GM18873 (cell line): Measurements from ENCODE around the gene FCGR3A.
"Not testable (repeated sequence)": the region's sequence is repeated elsewhere in the genome, so short reads cannot be mapped to it uniquely, and the experiment has no call there.

ENCODE experiments used
- ATAC-seq: cut with Tn5 transposase; IDR thresholded peaks from one replicate; pipeline ENCODE4 v1.9.1; 2021; ENCODE audit warnings: mild to moderate bottlenecking, moderate library complexity, moderate number of reproducible peaks; ENCODE audit not compliant: unreplicated experiment, low FRiP score

Gene FCGR3A

DNA sequence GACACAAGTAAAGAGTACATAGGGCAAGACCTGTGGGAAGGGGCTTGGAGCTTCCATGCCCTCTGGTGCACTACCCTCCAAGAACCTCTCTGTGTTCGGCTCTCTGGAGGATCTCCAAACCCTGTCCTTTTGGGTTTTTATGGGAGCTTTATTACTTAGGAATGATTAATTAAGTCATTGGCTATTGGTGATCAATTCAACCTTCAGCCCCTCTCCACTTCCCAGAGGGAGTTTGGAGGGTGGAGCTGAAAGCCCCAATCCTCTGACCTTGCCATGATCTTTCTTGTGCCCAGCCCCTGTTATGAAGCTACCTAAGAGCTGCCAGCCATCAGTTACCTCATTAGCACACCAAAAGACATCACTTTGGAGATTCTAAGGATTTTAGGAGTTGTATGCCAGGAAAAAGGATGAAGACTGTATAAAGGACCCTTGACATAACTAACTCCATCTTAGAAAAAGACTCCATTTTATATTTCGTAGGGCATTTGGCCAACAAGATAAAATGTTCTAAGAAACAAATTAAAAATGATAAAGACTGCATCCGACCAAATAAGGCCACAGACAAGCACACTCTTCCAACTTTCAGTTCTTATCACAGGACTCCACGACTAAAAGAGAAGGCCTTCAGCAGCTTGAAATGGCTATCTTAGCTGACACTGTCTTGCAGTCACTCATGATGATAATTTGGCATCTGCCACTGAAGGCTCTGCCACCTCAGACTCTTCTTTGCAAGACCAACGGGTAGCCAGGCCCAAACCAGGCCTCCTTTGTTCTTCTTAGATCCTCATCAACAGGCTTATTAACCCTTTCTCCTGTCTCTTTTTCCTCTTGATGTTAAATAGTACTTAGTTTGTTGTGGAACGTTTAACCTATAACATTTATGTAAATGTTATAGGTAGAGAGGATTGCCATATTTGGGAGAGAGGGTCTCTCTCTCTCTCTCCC lies 8.2 kb upstream of the FCGR3A start:
- not testable (repeated sequence) for ATAC-seq

DNA sequence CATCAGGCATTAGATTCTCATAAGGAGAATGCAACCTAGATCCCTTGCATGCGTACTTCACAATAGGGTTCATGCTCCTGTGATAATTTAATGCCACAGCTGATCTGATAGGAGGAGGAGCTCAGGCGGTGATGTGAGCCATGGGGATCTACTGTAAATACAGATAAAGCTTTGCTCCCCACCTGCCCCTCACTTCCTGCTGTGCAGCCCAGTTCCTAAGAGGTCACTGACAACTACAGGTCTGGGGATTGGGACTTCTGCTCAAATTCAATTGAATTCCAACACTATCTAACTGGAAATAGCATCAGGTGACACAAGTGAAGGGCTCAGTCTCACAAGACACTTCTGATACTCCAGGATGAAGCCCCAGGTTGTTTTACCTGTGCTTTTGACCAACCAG lies 7.4 kb upstream of the FCGR3A start:
- not testable (repeated sequence) for ATAC-seq

DNA sequence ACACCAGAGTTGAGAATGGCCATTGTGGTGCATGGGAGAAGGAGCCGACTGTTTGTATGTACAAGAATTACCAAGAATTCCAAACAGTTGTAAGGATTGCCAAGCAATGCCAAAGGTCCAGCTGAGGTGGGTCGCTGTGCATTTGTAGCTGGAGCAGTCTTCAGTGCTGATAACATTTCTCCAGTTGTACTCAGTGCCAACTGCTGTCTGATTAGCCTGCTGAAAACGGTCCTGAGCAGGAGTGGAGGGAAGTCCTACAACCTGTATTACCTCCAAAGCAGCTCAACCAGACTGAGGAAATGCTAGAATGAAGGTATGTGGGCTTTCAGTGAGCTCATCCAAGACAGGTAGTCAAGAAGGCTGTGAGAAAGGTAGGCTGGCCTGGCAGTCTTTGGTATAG lies 6.5 kb upstream of the FCGR3A start:
- not testable (repeated sequence) for ATAC-seq

DNA sequence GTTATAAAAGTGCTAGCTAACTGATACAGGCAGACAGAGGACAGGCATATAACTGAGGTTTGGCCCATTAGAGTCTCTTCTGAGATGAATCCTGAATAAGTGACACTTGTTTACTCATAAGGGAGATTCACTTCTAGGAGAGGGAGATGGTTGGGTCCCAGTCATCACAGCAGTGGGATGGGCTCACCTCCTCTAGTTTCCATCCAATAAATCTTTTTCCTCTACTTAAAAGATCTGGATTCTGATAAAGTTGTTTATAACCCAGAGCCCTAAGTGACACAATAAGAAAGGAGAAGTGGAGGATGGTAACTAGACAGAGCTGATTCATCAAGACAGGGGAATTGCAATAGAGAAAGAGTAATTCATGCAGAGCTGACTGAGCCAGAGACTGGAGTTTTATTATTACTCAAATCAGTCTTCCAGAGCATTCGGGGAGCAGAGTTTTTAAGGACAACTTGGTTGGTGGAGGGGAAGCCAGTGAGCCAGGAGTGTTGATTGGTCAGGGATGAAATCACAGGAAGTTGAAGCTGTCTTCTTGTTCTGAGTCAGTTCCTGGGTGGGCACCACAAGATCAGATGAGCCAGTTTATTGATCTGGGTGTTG lies 5.3 kb upstream of the FCGR3A start:
- not testable (repeated sequence) for ATAC-seq

DNA sequence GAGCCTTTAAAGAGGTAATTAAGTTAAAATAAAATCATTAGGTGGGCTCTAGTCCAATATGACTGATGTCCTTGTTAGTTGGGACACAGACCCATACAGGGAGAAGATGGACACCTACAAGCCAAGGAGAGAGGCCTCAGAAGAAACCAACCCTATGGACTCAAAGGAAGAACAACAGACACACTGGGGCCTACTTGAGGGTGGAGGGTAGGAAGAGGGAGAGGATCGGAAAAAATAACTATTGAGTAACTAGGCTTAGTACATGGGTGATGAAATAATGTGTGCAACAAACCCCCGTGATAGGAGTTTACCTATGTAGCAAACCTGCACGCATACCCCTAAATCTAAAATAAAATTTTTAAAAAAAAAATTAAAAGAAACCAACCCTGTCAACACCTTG lies 4.7 kb upstream of the FCGR3A start:
- ATAC-seq = not testable (repeated sequence)

DNA sequence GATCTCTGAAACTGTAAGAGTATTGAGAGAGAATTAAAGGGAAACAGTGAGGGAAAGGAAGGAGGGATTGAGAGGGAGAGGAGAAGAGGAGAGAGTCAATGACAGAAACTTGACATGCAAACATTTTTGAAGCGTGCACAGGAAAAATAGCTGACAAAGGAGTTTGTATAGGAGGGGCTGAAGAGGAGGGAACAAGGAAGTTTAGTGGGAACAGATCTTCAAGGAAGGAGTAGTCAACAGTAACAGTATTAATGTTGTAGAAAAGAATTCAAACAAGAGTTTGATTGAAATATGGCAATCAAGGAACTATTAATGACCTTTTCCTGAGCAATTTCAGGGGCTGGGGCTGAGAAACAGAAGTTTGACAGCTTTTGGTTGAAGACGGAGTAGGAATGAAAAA lies 4.0 kb upstream of the FCGR3A start:
- ATAC-seq = not testable (repeated sequence)

DNA sequence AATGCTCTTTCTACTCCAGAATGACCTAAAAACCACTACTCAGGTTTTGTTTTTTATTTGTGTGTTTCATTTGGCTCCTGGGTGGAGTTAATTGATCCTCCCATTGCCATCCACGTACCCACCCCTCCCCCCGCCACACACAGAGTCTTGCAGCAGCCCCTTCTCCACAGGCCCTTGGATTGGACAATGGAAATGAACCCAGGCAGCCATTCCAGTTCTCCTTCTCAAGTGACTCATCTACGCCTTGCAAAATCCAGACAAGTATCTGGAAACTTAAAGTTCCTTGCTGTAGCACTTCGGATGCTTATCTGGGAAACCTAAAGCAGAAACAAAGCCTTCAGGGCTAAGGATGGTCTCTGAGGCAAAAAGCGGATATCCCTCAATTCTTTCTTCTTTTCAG lies 1.3 kb upstream of the FCGR3A start:
- not testable (repeated sequence) for ATAC-seq

DNA sequence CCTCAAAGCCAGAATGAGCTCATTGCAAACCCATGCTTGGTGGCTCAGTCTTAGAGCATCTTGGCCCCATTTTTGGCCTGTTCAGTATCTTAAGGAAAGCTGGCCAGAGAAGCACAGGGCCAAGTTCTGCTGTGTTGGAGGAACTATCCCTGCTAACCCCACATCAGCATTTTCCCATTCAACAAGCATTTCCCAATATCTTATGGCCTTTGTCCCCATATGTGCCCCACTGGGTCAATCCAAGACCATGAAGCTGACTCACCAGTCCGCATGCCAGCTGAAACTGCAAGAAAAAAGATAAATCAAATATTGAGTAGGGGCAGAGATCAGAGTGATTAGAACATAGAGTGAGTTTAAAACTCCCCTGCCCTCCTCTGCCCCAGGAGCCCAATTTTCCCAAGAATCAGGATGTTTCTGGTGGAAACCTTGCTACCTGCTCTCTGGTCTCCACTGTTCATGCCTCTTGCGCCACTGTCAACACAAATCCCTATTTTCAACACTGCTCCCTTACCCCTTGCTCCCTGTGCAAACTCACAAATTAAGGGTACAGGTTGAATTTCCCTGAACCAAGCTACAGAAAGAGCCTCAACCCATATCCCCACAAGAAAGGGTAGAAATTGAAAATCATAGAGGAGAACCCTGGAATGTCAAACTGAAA lies 740 bp downstream of the FCGR3A start:
- not testable (repeated sequence) for ATAC-seq

DNA sequence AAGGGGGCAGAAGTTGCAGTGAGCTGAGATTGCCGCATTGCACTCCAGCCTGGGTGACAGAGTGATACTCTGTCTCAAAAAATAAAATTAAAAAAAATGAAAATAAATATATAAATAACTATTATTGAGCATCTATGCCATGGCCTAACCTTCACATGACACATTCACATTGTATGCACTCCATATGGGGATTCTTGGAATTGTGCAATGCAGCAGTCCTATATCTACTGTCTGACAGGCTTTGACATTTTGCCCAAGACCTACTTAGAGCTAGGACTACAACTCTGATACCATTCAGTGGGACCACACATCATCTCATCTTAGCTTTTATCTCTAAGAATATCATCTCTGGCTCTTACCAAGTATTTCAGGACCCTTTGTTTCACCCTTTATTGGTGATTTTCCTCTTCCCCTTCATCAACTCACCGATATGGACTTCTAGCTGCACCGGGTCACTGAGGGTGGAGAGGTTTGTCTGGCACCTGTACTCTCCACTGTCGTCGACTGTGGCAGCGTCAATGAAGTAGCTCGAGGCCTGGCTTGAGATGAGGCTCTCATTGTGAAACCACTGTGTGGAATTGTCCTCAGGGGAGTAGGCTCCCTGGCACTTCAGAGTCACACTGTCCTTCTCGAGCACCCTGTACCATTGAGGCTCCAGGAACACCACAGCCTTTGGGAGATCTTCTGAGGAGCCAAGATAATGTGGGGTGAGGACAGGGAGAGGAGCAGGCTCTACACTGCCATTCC lies 1.4 kb downstream of the FCGR3A start:
- not testable (repeated sequence) for ATAC-seq

DNA sequence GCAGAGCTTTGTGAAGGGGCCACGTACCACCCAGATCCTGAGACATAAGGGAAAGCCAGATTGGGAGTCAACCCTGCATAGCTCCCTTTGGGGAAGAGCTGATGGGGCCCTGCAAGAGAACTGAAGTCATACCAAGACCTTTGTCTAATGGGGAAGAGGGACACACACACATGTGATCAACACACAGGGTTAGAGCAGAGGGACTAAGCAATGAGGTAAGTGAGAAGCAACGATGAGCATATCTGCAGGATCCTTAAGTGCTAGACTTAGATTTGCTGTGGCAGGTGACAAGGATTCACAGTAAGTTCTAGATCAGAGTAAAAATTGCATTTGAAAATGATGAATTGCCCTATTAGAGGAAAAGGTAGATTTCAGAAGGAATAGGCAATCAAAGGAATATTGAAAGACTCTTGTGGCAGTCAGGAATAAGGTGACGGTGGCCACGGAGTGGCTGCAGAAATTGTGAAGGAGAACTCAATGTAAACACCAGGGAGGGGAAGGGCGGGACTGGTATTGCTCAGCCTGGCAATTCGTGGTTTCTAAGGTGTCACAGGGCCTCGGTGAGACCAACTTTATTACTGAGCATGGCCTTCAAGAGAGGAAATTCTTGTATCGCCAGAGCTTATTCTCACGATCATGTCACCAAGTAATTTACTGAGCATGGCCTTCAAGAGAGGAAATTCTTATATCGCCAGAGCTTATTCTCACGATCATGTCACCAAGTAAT lies 4.5 kb downstream of the FCGR3A start:
- ATAC-seq = not testable (repeated sequence)

DNA sequence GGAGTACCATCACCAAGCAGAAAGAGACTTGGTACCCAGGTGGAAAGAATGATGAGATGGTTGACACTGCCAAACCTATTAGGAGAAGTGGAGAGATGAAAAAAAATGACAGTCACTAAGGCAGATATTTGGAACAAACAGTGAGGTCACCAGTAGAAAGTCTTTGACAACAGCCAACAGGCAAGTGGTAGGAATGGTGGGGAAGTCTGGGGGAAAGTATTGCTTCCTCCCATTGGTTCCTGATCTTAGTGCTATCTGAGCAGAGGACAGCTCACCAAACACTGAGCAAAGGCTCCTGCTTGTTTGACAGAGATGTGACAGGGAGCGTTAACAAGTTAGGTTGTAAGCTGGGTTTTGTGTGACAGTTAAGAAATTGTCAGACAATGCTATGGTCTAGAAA lies 6.5 kb downstream of the FCGR3A start:
- not testable (repeated sequence) for ATAC-seq

DNA sequence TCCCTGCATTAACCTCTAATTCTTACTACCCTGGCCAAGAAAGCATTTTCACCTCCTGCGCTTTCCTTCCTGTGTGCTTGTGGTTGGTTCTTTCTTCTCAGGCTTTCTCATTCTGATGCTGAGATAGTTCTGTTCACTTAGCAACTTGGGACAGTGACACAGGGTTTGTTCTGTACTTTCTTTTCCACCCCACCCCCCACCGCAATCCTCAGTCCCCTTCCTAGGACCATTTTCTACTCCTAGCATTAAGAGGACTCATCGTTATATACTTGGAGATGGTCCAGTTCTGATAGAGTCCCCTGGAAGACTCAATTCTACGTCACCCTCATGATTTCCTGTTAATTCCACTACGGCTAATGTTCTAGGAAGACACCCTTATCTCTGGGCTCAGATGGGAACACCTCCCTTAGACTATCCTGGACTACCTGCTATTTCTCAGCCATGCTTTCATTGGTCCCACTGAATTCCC lies 7.5 kb downstream of the FCGR3A start:
- peak; percentile 37 for ATAC-seq

DNA sequence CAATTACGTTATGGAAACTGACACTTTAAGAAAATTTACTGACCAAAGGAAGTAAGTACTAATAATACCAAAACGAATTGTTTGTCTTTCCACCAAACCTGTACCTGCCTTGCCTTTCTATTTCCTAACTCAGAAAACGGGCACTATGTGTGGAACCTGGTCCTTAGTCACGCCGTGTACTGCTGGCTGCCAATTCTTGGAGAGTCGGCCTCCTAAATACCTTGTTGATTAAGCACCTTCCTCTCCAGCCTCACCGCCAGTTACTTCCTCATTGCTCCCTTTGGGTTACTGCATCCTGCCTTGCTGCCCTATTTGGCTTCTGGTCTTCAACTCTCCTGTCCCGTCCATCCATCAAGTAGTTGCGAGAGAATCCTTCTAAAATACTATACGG lies 9.1 kb downstream of the FCGR3A start:
- peak; percentile 24 for ATAC-seq

DNA sequence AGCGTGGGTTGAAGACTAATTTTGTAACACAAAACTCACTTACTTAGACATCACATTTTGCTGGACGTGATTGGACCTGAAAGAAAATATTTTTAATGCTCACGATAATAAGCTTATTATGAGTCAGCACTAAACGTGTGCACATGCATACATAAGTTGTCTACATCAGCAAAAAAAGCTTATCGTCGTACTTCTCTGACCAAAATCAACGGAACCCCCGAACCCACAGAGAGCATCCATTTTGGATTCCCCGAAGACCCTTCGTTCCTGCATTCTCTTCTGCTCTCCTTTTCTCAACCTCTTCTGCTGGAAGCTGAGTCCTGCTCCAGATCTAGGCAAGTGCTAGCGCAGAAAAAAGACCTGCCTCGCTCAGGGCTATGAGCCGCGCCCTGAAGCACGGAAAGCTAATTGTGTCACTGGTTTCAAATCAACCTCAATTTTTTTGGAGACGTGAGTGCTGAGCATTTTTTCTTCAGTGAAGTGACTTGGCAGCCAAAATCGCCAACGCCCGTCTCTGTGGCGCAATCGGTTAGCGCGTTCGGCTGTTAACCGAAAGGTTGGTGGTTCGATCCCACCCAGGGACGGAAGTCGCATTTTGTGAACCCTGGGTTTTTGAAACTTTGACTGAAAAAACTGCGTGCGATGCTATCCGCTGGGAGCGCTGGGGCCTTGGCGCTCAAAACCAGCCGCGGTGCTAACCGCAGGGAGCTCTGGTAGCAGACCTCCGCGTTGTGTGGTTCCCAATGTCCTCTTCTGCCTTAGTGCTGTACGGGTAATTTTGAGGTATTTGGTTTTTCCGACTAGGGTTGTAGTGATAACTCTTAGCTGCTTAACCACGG lies 9.7 kb downstream of the FCGR3A start:
- ATAC-seq = peak; percentile 48

DNA sequence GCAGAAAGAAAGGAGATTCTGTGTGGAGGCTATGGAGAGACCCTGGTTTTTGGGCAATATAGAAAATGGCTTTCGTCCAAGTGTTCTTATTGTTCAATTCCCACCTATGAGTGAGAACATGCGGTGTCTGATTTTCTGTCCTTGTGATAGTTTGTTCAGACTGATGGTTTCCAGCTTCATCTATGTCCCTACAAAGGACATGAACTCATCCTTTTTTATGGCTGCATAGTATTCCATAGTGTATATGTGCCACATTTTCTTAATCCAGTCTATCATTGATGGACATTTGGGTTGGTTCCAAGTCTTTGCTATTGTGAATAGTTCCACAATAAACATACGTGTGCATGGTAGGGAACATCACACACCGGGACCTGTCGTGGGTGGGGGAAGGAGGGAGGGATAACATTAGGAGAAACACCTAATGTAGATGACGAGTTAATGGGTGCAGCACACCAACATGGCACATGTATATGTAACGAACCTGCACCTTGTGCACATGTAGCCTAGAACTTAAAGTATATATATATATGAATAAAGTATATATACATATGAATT lies 10.6 kb downstream of the FCGR3A start:
- ATAC-seq = not testable (repeated sequence)

DNA sequence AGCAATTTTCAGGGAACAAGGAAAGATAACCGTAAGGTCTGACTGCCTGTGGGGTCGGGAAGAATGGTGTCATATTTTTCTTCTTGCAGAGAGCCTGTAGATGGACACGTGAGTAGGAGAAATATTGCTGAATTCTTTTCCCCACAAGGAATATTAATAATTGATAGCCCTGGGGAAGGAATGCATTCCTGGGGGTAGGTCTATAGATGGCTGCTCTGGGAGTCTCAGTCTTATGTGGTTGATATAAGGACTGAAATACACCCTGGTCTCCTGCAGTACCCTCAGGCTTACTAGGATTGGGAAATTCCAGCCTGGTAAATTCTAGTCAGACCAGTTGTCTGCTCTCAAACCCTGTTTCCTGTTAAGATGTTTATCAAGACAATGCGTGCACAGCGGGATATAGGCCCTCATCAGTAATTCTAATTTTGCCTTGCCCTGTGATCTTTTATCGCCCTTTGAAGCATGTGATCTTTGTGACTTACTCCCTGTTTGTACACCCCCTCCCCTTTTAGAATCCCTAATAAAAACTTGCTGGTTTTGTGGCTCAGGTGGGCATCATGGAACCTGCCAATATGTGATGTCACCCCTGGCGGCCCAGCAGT lies 12.4 kb downstream of the FCGR3A start:
- ATAC-seq = not testable (repeated sequence)

DNA sequence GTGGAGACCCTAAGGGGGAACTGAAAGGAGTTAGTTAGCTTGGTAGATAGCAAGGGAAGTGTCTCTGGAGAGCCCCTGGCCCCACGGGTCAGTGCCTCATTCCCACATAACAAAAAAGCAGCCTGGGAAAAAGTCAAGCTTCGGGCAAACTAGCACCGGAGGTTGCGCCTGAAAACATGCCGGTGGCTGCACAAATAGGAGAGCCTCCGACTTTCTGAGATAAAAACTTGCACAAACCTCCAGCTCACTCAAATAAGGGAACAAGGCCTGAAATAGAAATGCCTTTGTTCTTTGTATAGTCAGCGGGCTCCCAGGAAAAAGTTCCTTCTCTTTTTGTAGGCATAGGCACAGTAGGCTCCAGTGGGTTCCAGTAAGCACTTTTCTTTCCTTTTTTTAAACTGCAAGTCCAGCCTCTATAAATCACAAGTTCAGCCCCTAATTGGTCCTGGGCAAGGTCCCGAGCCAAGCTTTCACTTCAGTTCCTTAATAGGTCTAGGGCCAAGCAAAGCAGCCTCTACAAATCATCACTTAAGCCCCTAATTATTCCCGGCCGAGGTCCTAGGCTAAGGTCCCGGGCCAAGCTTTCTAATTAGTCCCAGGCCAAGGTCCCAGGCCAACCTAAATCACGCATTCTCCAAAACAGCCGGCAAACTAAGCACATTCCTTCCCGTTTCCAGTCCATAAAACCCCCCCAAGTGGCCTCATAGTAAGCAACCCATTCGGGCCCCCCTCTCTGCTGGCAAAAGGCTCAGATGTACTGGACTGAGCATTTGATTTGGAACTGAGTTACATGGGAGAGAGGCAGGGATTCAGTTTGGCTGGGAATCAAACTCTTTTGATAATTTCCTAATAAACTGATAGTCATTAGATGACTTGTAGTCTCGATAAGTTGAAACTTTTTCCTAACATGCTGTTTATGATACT lies 16.7 kb downstream of the FCGR3A start:
- ATAC-seq = not testable (repeated sequence)
